ENCODE measurements around the gene PPP1R12B.
"Not testable (repeated sequence)": the region's sequence is repeated elsewhere in the genome, so short reads cannot be mapped to it uniquely, and the experiment has no call there.

PPP1R12B gene

GRCh38 chr1:202349206-202349928, 868 bp downstream of the PPP1R12B start:
- DNase-seq = no peak

GRCh38 chr1:202351725-202352124, 3.2 kb downstream of the PPP1R12B start:
- DNase-seq = no peak

GRCh38 chr1:202352583-202353197, 4.2 kb downstream of the PPP1R12B start:
- DNase-seq = not testable (repeated sequence)

GRCh38 chr1:202355944-202356553, 7.5 kb downstream of the PPP1R12B start:
- no peak for DNase-seq

GRCh38 chr1:202357506-202357905, 9.0 kb downstream of the PPP1R12B start:
- no peak for DNase-seq

GRCh38 chr1:202361224-202361623, 12.7 kb downstream of the PPP1R12B start:
- no peak for DNase-seq

GRCh38 chr1:202361701-202362100, 13.2 kb downstream of the PPP1R12B start:
- no peak for DNase-seq

- no peak for DNase-seq
Measured at GRCh38 chr1:202362212-202362611, 13.7 kb downstream of the PPP1R12B start.

- DNase-seq = no peak
Measured at GRCh38 chr1:202365092-202365815, 16.8 kb downstream of the PPP1R12B start.

GRCh38 chr1:202367271-202367670, 18.8 kb downstream of the PPP1R12B start:
- no peak for DNase-seq

GRCh38 chr1:202370906-202371305, 22.4 kb downstream of the PPP1R12B start:
- not testable (repeated sequence) for DNase-seq

GRCh38 chr1:202374099-202374498, 25.6 kb downstream of the PPP1R12B start:
- peak; percentile 35 for DNase-seq

- not testable (repeated sequence) for DNase-seq
Measured at GRCh38 chr1:202375175-202375574, 26.7 kb downstream of the PPP1R12B start.

- DNase-seq = no peak
Measured at GRCh38 chr1:202376247-202376646, 27.7 kb downstream of the PPP1R12B start.

- peak; percentile 20 for DNase-seq
Measured at GRCh38 chr1:202379884-202380529, 31.5 kb downstream of the PPP1R12B start.

- DNase-seq = not testable (repeated sequence)
Measured at GRCh38 chr1:202380535-202380934, 32.0 kb downstream of the PPP1R12B start.

GRCh38 chr1:202381867-202382266, 33.4 kb downstream of the PPP1R12B start:
- not testable (repeated sequence) for DNase-seq

GRCh38 chr1:202395831-202396230, 47.3 kb downstream of the PPP1R12B start:
- not testable (repeated sequence) for DNase-seq

GRCh38 chr1:202397256-202397655, 48.8 kb downstream of the PPP1R12B start:
- no peak for DNase-seq

GRCh38 chr1:202398439-202398838, 49.9 kb downstream of the PPP1R12B start:
- not testable (repeated sequence) for DNase-seq

- DNase-seq = not testable (repeated sequence)
Measured at GRCh38 chr1:202401771-202402170, 53.3 kb downstream of the PPP1R12B start.

GRCh38 chr1:202403381-202403780, 54.9 kb downstream of the PPP1R12B start:
- DNase-seq = not testable (repeated sequence)

GRCh38 chr1:202405928-202406327, 57.4 kb downstream of the PPP1R12B start:
- DNase-seq = no peak
